Fibroblast of lung (primary cell): ENCODE measurements around the gene SH3TC1.

Experiments
- EZH2 ChIP-seq: IDR thresholded peaks from 2 replicates; pipeline ENCODE4 v1.5.1; 2012; ENCODE audit warnings: low read length, control low read depth, mild to moderate bottlenecking; ENCODE audit errors: missing control alignments
- TF ChIP-seq, protein P1 (sequence below), 2 donors: IDR thresholded peaks in 1 of 2; conservative IDR thresholded peaks in 1 of 2; 1 replicate in 1 of 2; 2 replicates in 1 of 2; pipeline ENCODE4 v1.5.1; 2011 to 2012; ENCODE audit warnings: low read length in 2 of 2, control low read depth in 1 of 2, inconsistent platforms in 1 of 2, low read depth in 1 of 2, mild to moderate bottlenecking in 1 of 2

DNA sequence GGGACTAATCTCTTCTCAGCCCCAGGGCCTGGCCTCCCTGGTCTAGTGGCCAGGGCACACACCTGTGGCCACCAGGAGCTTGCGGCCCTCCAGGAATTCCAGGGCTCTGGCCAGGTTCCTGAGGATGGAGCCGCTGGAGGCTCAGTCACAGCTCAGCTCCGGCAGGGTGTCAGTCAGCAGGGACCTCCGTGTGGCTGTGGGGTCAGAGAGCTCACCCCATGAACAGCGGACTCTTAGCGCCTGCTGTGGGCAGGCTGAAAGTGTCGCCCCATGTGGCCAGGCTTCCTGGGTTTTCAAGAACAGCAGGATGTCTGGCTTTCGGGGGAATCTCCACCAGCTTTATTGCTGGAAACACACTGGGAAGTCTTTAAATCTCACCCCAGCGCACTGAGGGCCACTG lies 19.3 kb upstream of the SH3TC1 start:
- TF ChIP-seq, protein P1, sequence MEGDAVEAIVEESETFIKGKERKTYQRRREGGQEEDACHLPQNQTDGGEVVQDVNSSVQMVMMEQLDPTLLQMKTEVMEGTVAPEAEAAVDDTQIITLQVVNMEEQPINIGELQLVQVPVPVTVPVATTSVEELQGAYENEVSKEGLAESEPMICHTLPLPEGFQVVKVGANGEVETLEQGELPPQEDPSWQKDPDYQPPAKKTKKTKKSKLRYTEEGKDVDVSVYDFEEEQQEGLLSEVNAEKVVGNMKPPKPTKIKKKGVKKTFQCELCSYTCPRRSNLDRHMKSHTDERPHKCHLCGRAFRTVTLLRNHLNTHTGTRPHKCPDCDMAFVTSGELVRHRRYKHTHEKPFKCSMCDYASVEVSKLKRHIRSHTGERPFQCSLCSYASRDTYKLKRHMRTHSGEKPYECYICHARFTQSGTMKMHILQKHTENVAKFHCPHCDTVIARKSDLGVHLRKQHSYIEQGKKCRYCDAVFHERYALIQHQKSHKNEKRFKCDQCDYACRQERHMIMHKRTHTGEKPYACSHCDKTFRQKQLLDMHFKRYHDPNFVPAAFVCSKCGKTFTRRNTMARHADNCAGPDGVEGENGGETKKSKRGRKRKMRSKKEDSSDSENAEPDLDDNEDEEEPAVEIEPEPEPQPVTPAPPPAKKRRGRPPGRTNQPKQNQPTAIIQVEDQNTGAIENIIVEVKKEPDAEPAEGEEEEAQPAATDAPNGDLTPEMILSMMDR (conservative IDR thresholded peaks at IDR 0.05 in 1 of 2, IDR thresholded peaks at IDR 0.05 in 1 of 2; ENCODE audit: low read depth in 1 of 2, low read length in 2 of 2) = no peak
- no peak for TF ChIP-seq EZH2
